HG02973 (cell line): Measurements from ENCODE around the gene XRCC3.

Experiments
- ATAC-seq: cut with Tn5 transposase; IDR thresholded peaks from one replicate; pipeline ENCODE4 v1.9.1; 2021; ENCODE audit warnings: moderate library complexity; ENCODE audit not compliant: unreplicated experiment

XRCC3 gene

GRCh38 chr14:103708750-103709187 lies 6.5 kb downstream of the XRCC3 start:
- ATAC-seq, result no peak

- no peak for ATAC-seq
Observed at GRCh38 chr14:103707329-103708263, 7.7 kb downstream of the XRCC3 start.

- ATAC-seq, result no peak
Observed at GRCh38 chr14:103706551-103707328, 8.5 kb downstream of the XRCC3 start.

DNA sequence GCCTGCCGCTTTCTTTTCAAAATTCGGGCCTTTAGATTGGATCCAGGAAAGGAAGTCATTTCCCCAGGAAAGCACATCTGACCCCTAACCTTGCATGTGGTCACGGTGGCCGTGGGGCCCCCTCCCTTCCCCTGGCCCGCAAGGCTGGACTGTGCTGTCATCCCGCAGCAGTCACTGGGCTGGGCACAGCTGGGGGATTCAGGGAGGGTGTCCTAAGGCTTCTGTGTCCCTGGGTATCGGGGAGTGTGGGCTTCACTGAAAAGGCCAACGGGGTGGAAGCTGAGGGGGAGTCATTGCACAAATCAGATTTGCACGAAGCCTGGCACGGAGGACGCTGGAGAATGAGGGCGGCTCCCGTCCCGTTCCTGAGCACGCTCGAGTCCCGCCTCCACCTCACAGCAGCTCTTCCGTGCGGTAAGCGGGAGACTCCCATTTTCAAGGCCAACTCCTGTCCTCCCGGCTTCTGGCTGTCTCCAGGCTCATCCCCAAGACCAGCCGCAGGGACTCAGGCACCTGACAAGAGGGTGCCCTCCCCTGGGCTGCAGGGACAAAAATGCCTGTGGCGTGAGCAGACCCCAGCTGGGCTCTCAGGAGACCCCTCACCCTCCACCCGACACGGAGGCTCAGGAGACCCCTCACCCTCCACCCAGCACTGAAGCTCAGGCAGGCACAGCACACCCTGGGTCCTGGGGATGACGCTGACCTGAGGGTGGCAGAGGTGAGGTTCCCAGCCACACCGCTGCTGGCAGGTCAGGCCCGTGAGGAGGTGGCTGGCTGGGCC lies 9.6 kb downstream of the XRCC3 start:
- ATAC-seq, result no peak

DNA sequence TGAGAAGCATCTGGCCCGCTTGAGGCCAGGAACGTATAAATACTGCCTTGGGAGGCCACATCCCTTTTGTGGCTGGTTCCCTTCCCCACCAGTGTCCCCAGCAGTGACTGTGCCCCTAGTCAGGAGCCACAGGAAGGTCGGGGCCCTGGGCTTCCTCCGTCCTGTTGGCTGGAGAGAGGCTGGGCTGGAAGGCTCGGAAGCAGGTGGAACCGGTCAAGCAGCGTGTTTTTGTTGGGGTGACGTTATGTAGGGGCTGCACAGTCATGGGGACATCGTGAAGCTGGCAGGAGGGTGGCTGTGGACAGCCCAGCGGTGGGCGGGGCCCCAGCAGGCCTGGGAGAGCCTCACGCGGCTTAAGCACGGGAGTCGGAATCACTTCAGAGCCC lies 10.1 kb downstream of the XRCC3 start:
- ATAC-seq, result no peak

GRCh38 chr14:103704708-103705107 lies 10.5 kb downstream of the XRCC3 start:
- no peak for ATAC-seq

GRCh38 chr14:103703433-103704385 lies 11.5 kb downstream of the XRCC3 start:
- no peak for ATAC-seq

DNA sequence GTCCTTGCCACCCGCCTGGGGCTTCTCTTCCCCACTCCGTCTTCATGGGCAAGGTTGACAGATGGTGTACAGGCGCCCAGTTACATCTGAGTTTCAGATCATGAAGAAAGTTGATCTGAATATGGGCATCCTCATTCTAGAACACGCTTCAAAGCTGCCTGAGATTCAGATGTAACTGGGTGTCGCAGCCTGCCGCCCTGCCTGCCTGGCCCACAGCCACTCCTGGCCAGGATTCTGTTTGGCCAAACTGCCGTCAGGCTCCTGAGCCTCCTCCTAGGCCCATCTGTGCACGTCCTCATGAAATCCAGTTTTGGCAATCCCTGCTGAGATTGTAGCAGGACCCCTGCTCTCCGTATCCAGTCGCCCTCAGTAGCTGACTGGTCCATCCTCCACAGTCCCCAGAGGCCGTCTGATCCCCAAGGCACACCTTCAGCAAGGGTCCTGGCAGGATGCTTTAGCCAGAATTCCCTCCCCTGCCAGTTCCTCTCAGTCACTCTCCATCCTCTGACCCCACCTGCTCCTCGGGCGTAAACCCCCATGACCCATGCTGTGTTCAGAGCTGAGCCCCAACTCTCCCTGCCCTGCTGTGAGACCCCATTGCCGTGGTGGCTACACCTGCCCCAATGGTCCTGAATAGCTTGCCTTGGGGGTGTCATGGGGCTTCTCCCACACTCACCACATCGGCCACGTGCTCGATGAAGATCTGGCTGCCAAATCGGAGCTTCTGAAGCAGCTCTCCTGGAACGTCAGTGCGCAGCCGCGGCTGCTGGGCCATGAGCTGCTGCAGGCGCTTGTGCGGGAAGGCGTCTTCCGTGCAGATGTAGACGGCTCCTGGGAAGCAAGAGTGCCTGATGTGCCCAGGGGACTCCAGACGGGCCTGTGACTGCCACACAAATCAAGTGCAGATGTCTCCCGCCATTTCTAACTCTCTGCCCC lies 12.5 kb downstream of the XRCC3 start:
- ATAC-seq, result no peak

- no peak for ATAC-seq
Observed at GRCh38 chr14:103702095-103702494, 13.2 kb downstream of the XRCC3 start.

DNA sequence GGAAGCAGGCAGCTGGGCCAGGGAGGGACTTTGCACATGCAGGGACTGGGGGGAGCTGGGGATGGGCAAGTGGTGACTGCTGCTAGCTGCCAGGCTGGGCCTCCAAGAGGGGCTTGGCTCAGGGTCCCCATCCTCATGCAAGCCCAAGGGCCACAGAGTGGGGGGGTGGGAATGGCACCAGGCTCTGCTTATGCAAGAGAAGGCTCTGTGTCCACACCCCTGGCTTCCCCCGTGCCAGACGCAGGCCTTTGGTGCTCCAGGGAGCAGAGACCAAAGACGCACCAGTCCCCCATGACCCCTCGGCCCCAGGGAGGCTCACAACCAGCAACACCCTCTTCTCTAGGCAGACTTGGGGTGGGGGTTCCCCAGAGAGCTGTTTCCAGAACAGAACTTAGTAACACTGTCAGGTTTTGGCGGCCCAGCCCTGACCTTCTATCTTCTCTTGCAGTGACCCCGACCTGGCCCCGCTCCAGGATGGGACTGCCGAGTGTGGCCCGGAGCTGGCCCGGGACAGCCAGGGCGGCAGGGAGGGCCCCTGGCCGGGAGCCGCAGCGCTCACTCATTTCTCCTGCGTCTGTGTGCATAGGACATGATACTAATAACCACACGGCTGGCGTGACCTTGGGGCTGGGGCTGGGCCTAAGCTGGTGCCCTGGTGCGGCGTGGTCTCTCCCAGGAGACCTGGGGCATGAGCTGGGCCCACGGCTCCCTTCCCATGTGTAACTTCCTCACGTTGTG lies 14.3 kb downstream of the XRCC3 start:
- ATAC-seq, result no peak

DNA sequence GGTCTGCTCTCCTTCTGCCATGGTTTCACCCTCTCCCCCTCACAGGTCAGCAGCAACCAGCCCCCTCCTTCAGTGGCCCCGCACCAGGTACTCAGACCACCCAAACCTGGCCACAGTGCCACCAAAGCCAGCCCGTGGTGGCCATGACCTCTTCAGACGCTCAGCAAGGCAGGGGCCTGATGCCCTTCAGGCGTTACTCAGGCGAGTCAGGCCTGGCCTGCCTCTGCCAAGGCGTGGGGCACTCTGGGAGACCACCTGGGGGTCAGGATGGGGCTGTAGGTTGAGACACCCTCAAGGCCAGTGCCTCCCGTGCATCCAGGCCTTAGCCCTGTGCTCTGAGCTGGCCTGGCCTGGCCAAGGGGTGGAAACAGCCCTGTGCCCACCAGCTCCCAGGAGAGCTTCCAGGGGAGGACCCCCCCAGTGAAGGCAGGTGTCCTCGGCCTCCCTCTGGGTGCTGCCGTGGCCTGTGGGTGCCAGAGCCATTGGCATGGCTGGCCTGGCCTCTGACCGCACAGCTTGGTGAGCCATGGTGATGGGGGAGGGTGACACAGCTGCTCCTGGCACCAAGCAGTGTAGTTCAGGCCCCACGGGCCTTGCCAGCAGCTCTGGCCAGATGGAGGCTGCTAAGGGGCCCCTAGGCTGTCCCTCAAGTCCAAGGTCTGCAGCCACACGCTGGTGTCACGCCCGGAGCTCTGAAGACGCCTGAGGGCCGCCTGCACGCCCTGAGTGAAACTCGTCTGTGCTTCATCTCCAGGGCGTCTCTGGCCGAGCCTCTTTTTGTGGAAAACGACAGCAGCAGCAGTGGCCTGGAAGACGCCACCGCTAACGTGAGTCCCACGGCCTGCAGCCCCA lies 15.1 kb downstream of the XRCC3 start:
- ATAC-seq, result no peak

GRCh38 chr14:103699261-103699661 lies 16.0 kb downstream of the XRCC3 start:
- no peak for ATAC-seq

GRCh38 chr14:103698380-103699260 lies 16.6 kb downstream of the XRCC3 start:
- ATAC-seq, result no peak

GRCh38 chr14:103697603-103698379 lies 17.5 kb downstream of the XRCC3 start:
- no peak for ATAC-seq

DNA sequence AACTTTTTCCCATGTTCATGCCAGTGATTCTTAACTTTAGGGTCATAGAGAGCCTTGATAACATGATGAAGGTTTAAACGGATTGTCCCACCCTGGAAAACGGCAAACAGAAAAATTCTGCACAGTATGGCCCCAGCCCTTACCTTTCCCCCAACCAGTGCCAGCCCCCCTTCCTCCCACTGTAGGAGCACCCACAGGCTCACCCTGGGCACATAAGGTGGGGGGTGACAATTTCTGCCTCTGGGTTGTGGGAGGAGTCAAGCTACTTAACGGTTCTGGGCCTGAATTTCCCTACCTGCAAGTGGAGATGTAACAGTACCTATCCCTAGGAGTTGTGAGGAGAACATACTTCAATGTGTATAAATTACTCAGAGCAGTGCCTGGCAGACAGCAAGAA lies 18.0 kb downstream of the XRCC3 start:
- ATAC-seq, result no peak
